SK-N-MC (cell line): ENCODE measurements around the gene PCDHA1.

ENCODE experiments used
- EZH2 ChIP-seq: fragments of 200-600 bp; sonication (generic); IDR thresholded peaks from one replicate; pipeline ENCODE4 v1.6.1; 2017; ENCODE audit warnings: antibody characterized with exemption
- FOXP2 ChIP-seq: optimal IDR thresholded peaks from 2 replicates; pipeline ENCODE3; 2011; ENCODE audit warnings: mild to moderate bottlenecking, moderate library complexity; ENCODE audit not compliant: insufficient read depth; ENCODE audit errors: extremely low read length, control extremely low read depth
- POLR2AphosphoS5 ChIP-seq: IDR thresholded peaks from 2 replicates; pipeline ENCODE4 v1.6.1; 2012; ENCODE audit warnings: mild to moderate bottlenecking, low read depth, low read length, borderline replicate concordance

- TF ChIP-seq EZH2 = no peak
- TF ChIP-seq POLR2AphosphoS5 = peak; percentile 26; the same call in 1 of the 2 replicates
- no peak for TF ChIP-seq FOXP2
These were observed 253.6 kb downstream of the PCDHA1 start for GRCh38 chr5:141039517-141039916.
